GM12872 (cell line): ENCODE results near the gene TBC1D16.

ENCODE experiments used
- CTCF ChIP-seq: IDR thresholded peaks from 3 replicates; pipeline ENCODE4 v1.5.1; 2011; ENCODE audit warnings: low read depth, mild to moderate bottlenecking, low read length, moderate library complexity; ENCODE audit not compliant: insufficient read depth

The TBC1D16 gene

GRCh38 chr17:80005360-80006338 is 30.0 kb downstream of the TBC1D16 start:
- TF ChIP-seq CTCF, result peak; percentile 99

DNA sequence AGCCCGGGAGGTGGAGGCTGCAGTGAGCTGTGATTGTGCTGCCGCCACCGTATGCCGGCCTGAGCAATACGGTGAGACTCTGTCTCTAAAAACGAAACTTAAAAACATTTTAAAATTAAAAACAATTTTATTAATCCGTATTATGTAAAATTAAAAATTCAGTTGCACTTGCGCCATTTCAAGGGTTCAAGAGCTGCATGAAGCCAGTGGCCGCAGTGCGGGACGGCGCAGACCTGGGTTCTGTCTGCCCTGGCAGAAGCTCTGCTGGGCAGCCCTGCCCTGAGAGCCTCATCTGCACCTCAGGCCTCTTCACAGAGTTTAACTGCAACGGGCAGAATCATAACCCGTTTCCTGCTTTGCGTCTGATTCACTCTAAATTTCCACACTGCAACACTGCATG is 31.7 kb downstream of the TBC1D16 start:
- TF ChIP-seq CTCF, result no peak

DNA sequence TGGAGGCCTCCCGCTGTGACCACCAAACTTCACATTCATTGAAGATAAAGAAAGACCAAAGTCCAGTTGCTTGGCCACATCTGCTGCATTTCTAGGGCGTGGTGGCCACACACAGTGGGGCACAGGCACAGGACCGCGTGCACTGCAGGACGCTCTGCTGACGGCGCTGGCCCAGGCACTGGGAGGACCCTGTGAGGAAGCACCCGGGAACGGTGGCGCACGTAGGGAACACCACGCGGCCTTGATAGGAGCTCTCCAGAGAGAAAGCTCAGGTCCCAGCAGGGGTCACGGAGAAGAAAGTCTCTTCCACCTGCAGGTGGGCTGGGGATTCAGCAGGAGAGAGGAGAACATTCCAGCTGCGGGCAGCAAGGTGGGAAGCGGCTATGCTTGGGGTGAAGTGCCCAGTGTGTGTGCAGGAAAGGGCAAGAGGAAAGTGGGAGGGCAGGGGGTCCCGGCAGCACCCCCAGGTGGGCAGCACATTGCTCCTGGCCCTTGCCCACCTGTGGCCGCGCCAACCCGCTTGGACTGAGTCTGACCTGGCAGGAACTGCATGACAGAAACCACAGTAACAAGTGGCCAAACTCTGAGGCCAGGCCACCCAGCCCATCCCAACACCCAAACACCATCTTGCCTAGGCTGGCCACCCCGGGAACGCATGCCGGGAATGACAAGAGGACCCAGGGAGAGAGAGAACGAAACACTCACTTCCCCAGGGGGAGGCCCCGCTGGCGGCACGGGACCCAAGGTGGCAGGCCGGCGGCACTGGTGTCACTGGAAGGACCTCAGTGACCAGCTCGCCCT is 32.8 kb downstream of the TBC1D16 start:
- TF ChIP-seq CTCF, result no peak

- TF ChIP-seq CTCF, result no peak
These were observed 33.5 kb downstream of the TBC1D16 start for GRCh38 chr17:80002070-80002641.

GRCh38 chr17:80000981-80001775 is 34.5 kb downstream of the TBC1D16 start:
- TF ChIP-seq CTCF, result no peak

DNA sequence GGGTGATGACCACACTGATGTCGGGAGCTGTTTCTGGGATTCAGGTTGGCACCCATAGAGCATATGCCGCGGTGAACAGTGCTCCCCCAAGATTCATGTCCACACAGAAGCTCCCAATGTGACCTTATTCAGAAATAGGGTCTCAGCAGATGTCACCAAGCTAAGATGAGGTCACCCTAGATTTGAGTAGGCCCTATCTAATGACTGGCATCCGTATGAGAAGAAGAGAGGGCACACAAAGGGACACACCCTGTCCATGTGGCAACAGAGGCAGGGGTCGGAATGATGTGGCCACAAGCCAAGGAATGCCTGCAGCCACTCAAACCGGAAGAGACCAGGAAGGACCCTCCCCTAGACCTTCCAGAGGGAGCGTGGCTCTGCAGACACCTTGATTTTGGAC is 35.5 kb downstream of the TBC1D16 start:
- no peak for TF ChIP-seq CTCF
